ENCODE results near the gene AARS1.
A peak's percentile ranks its signal among the peaks of the same experiment; 100 is the strongest.
"Not testable (repeated sequence)": the region's sequence is repeated elsewhere in the genome, so short reads cannot be mapped to it uniquely, and the experiment has no call there.

AARS1 gene

GRCh38 chr16:70289229-70290094, at the start of gene AARS1:
AARS1 (minus strand) TSS chr16:70289506; CDS start chr16:70282763, 6,743 bp downstream.
- H3K4me3 Mint-ChIP-seq = peak within 1 kb of the TSS; percentile 98 to 99
- H3K27ac Mint-ChIP-seq = peak within 1 kb of the TSS; percentile 100
- DNase-seq (peak; percentile 98 to 99), ATAC-seq (peak; percentile 99)
- no peaks in the 10 kb centered on the region for H3K9me3 Mint-ChIP-seq
- no peaks in the 10 kb centered on the region for H3K27me3 Mint-ChIP-seq
- H3K4me1 Mint-ChIP-seq = peaks cover 55% of the 10 kb centered on the region

DNA sequence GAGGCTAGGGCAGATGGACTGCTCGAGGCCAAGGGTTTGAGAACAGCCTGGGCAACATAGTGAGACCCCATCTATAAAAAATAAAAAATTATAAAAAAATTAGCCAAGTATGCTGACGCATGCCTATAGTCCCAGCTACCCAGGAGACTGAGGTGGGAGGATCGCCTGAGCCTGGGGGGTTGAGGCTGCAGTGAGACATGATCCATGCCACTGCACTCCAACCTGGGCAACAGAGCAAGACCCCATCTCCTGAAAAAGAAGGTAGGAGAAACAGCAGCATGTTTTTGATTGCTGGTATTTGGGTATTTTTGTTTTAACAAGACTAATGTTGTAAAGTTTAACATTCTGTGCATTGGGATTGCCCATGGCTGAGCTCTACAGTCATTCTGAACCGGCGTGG, 48.5 kb upstream of the AARS1 start:
- no peak overlapping the region for H3K27ac Mint-ChIP-seq
- no peak overlapping the region for H3K4me3 Mint-ChIP-seq
- no peaks in the 10 kb centered on the region for H3K4me1 Mint-ChIP-seq
- ATAC-seq (no peak), DNase-seq (no peak)
- no peaks in the 10 kb centered on the region for H3K27me3 Mint-ChIP-seq
- H3K9me3 Mint-ChIP-seq = no peaks in the 10 kb centered on the region

DNA sequence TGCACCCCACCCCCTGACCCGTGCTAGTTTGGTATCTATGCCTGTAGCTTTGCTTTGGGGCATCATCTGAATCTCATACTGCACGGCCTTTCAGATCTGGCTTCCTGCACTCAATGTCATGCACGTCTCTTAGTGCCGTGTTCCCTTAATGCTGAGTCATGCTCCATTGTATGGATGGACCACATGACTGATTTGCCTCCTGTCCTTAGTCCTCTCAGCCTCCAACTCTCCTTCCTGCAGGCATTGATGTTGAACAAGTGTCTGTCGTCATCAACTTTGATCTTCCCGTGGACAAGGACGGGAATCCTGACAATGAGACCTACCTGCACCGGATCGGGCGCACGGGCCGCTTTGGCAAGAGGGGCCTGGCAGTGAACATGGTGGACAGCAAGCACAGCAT, 43.4 kb upstream of the AARS1 start:
- H3K9me3 Mint-ChIP-seq, H3K27me3 Mint-ChIP-seq, DNase-seq, H3K4me3 Mint-ChIP-seq, H3K4me1 Mint-ChIP-seq, ATAC-seq: not testable (repeated sequence)
- H3K27ac Mint-ChIP-seq = peak overlapping the region in 1 of 2 donors; percentile 69

- Mint-ChIP-seq H3K9me3 (no peaks in the 10 kb centered on the region), H3K27me3 (no peaks in the 10 kb centered on the region), H3K27ac (no peak overlapping the region), H3K4me3 (no peak overlapping the region), H3K4me1 (no peaks in the 10 kb centered on the region)
- peak; percentile 52 for ATAC-seq
- DNase-seq = no peak
These were observed 42.5 kb upstream of the AARS1 start for GRCh38 chr16:70331588-70332358.

- Mint-ChIP-seq H3K4me1 (no peaks in the 10 kb centered on the region), H3K27ac (no peak overlapping the region), H3K27me3 (no peaks in the 10 kb centered on the region), H3K9me3 (no peaks in the 10 kb centered on the region), H3K4me3 (no peak overlapping the region)
- ATAC-seq (no peak), DNase-seq (no peak)
These were observed 41.8 kb upstream of the AARS1 start for GRCh38 chr16:70331091-70331490.

DNA sequence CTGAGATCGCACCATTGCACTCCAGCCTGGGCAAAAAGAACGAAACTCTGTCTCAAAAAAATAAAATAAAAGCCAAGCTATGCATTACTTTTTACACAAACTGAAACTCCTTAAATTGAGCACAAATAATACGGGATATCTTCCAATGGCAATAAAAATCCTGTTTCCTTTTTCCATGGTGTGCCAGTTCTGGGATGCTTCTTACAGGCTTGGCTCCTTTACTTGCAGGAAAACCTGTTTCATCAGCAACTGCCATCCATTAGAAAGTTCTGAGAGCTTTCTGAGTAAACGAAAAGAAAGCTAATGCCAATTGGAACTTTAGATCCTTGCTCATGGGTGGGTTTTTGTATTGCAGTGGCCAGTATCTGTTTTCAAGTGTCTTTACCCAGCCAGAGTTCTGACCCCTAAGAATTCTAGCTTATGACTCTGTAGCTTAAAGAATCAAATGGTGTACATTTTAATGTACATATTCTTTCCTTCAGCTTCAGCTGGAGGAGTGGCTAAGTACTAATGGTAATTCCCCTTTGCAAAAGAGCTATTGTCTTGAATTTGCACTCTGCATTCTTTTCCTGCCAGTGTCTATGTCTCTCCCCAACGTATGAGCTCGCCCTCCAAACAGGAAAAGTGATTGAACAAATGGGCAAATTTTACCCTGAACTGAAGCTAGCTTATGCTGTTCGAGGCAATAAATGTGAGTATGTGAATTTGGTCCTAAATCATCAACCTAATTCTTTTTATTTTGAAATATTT, 35.9 kb upstream of the AARS1 start:
- ATAC-seq (no peak), DNase-seq (no peak)
- no peaks in the 10 kb centered on the region for H3K9me3 Mint-ChIP-seq
- H3K4me1 Mint-ChIP-seq = peaks cover 5% of the 10 kb centered on the region
- H3K27me3 Mint-ChIP-seq = no peaks in the 10 kb centered on the region
- no peak overlapping the region for H3K27ac Mint-ChIP-seq
- no peak overlapping the region for H3K4me3 Mint-ChIP-seq

DNA sequence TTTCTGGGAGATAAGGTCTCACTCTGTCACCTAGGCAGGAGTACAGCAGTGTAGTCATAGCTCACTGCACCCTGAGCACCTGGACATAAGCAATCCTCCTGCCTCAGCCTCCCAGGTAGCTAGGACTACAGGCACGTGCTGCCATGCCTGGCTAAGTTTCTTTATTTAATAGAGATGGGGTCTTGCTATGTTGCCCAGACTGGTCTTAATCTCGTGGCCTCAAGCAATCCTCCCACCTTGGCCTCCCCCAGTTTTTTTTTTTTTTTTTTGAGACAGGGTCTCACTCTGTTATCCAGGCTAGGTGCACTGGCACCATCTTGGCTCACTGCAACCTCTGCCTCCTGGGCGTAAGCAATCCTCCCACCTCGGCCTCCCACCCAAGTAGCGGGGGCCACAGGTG, 30.8 kb upstream of the AARS1 start:
- no peak for ATAC-seq
- Mint-ChIP-seq H3K27me3 (no peaks in the 10 kb centered on the region), H3K9me3 (no peaks in the 10 kb centered on the region), H3K4me1 (peaks cover 5% of the 10 kb centered on the region), H3K4me3 (no peak overlapping the region), H3K27ac (no peak overlapping the region)
- no peak for DNase-seq

DNA sequence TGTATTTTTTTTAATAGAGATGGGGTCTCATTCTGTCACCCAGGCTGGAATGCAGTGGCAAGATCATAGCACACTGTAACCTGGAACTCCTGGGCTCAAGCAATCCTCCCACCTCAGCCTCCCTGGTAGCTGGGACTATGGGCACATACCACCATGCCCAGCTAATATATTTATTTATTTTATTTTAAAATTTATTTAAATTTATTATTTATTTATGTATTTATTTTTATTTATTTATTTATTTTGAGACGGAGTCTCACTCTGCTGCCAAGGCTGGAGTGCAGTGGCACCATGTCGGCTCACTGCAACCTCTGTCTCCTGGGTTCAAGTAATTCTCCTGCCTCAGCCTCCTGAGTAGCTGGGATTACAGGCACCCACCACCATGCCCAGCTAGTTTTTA, 18.4 kb upstream of the AARS1 start:
- Mint-ChIP-seq H3K27ac (peak overlapping the region in 1 of 2 donors; percentile 82), H3K4me1 (peaks cover 16% of the 10 kb centered on the region)
- not testable (repeated sequence) for ATAC-seq, H3K4me3 Mint-ChIP-seq, DNase-seq, H3K27me3 Mint-ChIP-seq, H3K9me3 Mint-ChIP-seq

GRCh38 chr16:70306880-70307279, 17.6 kb upstream of the AARS1 start:
- ATAC-seq (no peak), DNase-seq (no peak)
- Mint-ChIP-seq H3K4me1 (peaks cover 25% of the 10 kb centered on the region), H3K27me3 (no peaks in the 10 kb centered on the region), H3K27ac (no peak overlapping the region), H3K9me3 (peaks cover under 1 to 5% of the 10 kb centered on the region in 2 donors), H3K4me3 (no peak overlapping the region)

DNA sequence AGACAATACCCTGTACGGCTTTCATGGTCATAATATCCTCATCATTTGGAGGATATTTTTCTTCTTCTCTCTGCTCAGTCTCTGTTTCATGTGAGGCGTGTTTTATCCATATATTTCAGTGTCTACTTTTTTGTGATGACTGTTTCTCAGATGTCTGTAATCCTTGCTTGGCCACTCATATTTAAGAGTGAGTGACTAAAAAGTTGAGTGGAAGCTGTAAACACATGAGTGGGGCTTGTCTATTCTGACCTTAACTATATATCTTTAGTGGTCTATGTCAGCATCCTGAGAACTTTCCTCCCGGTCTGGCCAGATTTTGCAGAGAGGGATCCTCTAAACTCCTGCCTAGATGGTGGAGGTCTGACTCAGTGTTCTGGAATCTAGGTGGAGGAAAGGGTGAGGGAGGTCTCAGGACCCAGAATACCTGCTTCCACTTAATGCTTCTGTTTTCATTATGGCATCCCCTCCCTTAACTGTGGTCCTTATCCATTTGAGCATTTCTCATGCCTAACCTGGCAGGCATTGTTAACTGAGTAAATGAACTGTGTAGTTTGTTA, 15.7 kb upstream of the AARS1 start:
- H3K4me1 Mint-ChIP-seq = peaks cover 44% of the 10 kb centered on the region
- H3K27me3 Mint-ChIP-seq = no peaks in the 10 kb centered on the region
- no peak for DNase-seq
- ATAC-seq = no peak
- peak overlapping the region; percentile 1 to 9 for H3K4me3 Mint-ChIP-seq
- H3K9me3 Mint-ChIP-seq = peaks cover 15 to 16% of the 10 kb centered on the region in 2 donors
- no peak overlapping the region for H3K27ac Mint-ChIP-seq

GRCh38 chr16:70302745-70303144, 13.4 kb upstream of the AARS1 start:
- no peak overlapping the region for H3K27ac Mint-ChIP-seq
- ATAC-seq = no peak
- no peak for DNase-seq
- no peaks in the 10 kb centered on the region for H3K27me3 Mint-ChIP-seq
- no peak overlapping the region for H3K4me3 Mint-ChIP-seq
- peaks cover 57% of the 10 kb centered on the region for H3K4me1 Mint-ChIP-seq
- peaks cover 15 to 16% of the 10 kb centered on the region in 2 donors for H3K9me3 Mint-ChIP-seq

DNA sequence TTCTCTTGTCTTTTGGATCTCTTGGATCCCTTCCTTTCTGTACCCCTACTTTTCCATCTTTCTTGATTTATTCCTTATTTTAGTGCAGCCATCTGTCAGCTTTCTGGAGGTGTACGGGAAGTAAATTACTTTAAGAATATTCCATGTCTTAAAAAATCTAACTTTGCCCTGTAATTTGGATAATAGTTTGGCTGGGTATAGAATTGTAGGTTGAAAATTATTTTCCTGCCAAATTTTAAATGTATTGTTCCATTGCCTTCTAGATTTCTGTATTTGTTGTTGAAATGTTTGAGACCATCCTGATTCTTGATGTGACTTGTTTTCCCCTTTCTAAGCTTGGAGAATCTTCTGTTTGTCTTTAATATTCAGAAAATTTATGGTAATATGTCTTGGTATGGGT, 11.8 kb upstream of the AARS1 start:
- peaks cover 57% of the 10 kb centered on the region for H3K4me1 Mint-ChIP-seq
- peaks cover 15 to 16% of the 10 kb centered on the region in 2 donors for H3K9me3 Mint-ChIP-seq
- ATAC-seq = no peak
- no peak overlapping the region for H3K27ac Mint-ChIP-seq
- DNase-seq = no peak
- H3K27me3 Mint-ChIP-seq = no peaks in the 10 kb centered on the region
- H3K4me3 Mint-ChIP-seq = peak overlapping the region in 1 of 2 donors; percentile 93

DNA sequence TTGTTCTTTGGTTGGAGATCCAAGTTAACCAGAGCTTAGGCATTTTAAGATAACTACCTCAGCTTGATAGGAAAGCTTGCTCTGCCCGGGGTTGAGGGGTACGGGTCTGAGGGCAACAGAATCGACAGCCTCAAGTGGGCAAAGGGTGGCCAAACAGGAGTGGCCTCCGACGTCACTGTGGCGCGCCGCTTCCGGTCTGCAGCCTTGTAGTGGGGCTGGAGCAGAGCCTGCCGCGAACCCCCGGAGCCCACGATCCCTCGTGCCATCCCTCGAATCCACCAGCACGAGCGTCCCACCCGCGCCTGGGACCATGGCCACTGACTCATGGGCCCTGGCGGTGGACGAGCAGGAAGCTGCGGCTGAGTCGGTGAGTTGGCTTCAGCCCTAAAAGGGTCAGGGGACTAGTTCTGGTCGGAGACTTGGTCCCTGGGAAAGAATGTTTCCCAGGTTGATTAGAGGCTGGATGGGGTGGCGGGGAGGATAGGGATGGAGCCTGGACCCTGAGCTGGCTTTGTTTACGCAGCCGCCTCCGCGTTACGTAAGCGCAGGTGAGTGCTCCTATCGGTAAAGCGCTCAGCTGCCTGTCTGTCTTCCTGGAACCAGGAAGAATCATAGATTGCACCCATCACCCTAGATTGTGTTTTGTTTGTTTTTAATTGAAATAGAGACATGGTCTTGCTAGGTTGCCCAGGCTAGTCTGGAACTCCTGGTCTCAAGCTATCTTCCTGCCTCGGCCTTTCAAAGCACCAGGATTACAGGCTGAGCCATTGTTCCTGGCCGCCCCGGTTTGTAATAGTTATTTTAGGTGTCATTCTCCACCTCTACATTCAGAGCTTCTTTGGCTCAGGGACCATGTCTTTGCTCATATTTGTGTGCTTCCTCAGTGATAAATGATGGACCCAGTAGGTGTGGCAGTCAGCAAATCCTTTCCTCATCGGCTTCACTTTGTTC, 10.0 kb upstream of the AARS1 start, which contains the start of gene DDX19B:
Gene DDX19B (plus strand): TSS at position 199 of the 951 bp plus-strand sequence. CDS start 112 bp downstream, at position 311.
- Mint-ChIP-seq H3K9me3 (peaks cover 15 to 16% of the 10 kb centered on the region in 2 donors), H3K4me1 (peaks cover 46% of the 10 kb centered on the region), H3K27ac (peak within 1 kb of the TSS; percentile 97 to 99)

DNA sequence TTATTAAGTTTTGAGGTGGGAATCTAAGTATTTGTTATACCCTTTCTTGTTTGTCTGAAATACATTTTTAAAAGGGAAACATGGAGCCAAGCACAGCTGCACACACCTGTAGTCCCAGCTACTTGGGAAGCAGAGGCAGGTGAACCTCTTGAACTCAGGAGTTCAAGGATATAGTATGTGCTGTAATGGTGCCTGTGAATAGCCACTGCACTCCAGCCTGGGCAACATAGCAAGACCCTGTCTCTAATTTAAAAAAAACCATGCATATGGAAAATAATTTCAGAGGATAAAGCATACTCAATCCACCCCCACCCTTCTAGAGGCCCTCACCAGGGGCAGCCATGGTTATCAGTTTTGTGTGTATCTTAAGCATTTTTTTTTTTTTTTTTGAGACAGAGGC, 6.3 kb upstream of the AARS1 start:
- Mint-ChIP-seq H3K4me3 (no peak overlapping the region), H3K4me1 (peaks cover 25% of the 10 kb centered on the region), H3K27me3 (no peaks in the 10 kb centered on the region), H3K27ac (no peak overlapping the region), H3K9me3 (peaks cover 0 to 2% of the 10 kb centered on the region in 2 donors)
- ATAC-seq (no peak), DNase-seq (no peak)

More for the DNA sequence above, 10.0 kb upstream of the AARS1 start, which contains the start of gene DDX19B:
- Mint-ChIP-seq H3K4me3 (peak within 1 kb of the TSS; percentile 92 to 93), H3K27me3 (no peaks in the 10 kb centered on the region)
- ATAC-seq = peak; percentile 92
- peak; percentile 42 to 55 for DNase-seq

Data from stimulated activated naive CD8-positive, alpha-beta T cell treated with anti-CD3 and anti-CD28 coated beads, Interleukin-15, amount 100 ng/mL, for 72 hours (primary cell).